Caco-2 (cell line): ENCODE measurements around the gene FABP3. TPM values are rescaled to one million over a fixed set of nuclear protein-coding genes. Genes with fewer than 3 reads are reported as not detected.

Source experiments
- BruUV-seq: library from RNA; stranded (reverse); fragments of 400-500 nt; replicated peaks from 2 replicates; lab custom pipeline; 2021; lab: Mats Ljungman, UMichigan
- CTCF ChIA-PET: fragments of 300-600 bp; sonication (Branson Sonifier 250); formaldehyde crosslinking; loops from one replicate; lab custom pipeline; 2022; ENCODE audit warnings: antibody characterized with exemption; lab: Charles Lee
- POLR2A ChIA-PET: fragments of 300-600 bp; sonication (Branson Sonifier 250); formaldehyde crosslinking; loops from one replicate; lab custom pipeline; 2022; ENCODE audit warnings: antibody characterized with exemption; lab: Charles Lee
- DNase-seq, 2 experiments: peaks; one replicate each; pipeline versions ENCODE4 v3.0.0 to v3.0.0-alpha.2; 2020 to 2022
- H3K27me3 ChIP-seq: replicated peaks from 2 replicates; pipeline ENCODE4 v1.6.0; 2011; ENCODE audit warnings: low read length; ENCODE audit not compliant: control insufficient read depth, insufficient read depth
- H3K36me3 ChIP-seq: 2 replicates; pipeline ENCODE4 v1.5.1; 2011; ENCODE audit warnings: low read length; ENCODE audit not compliant: control insufficient read depth, insufficient read depth
- H3K4me1 ChIP-seq: fragments of 250-450 bp; sonication (Bioruptor Pico); 2 replicates; pipeline ENCODE4 v1.5.1; 2020; ENCODE audit warnings: mild to moderate bottlenecking
- H3K4me3 ChIP-seq: 2 replicates; pipeline ENCODE4 v1.5.1; 2011; ENCODE audit warnings: low read depth, mild to moderate bottlenecking, control low read depth, low read length
- H3K9me3 ChIP-seq: fragments of 250-450 bp; sonication (Bioruptor Pico); 2 replicates; pipeline ENCODE4 v1.5.1; 2020; ENCODE audit warnings: mild to moderate bottlenecking, moderate library complexity
- H3K27ac Mint-ChIP-seq: one replicate; pipeline ENCODE4 v1.8.0; 2022; ENCODE audit warnings: mixed read lengths; ENCODE audit not compliant: unreplicated experiment
- H3K27me3 Mint-ChIP-seq: one replicate; pipeline ENCODE4 v1.8.0; 2022; ENCODE audit warnings: mixed read lengths; ENCODE audit not compliant: insufficient read depth, unreplicated experiment
- H3K36me3 Mint-ChIP-seq: one replicate; pipeline ENCODE4 v1.8.0; 2022; ENCODE audit warnings: mild to moderate bottlenecking, mixed read lengths; ENCODE audit not compliant: insufficient read depth, unreplicated experiment
- H3K4me1 Mint-ChIP-seq: one replicate; pipeline ENCODE4 v1.8.0; 2022; ENCODE audit warnings: low read depth, mixed read lengths; ENCODE audit not compliant: unreplicated experiment
- H3K4me3 Mint-ChIP-seq: one replicate; pipeline ENCODE4 v1.8.0; 2022; ENCODE audit warnings: mild to moderate bottlenecking, moderate library complexity, mixed read lengths; ENCODE audit not compliant: unreplicated experiment
- H3K9me3 Mint-ChIP-seq: one replicate; pipeline ENCODE4 v1.8.0; 2022; ENCODE audit warnings: mixed read lengths; ENCODE audit not compliant: unreplicated experiment
- CTCF ChIP-seq, 2 experiments: fragments of 200-600 bp in 1 of 2; IDR thresholded peaks; 1 replicate in 1 of 2; 2 replicates in 1 of 2; pipeline versions ENCODE4 v1.5.1 to v1.8.0; 2011 to 2022; ENCODE audit warnings: antibody characterized with exemption in 1 of 2, control low read depth in 1 of 2, inconsistent platforms in 1 of 2, low read depth in 1 of 2, low read length in 1 of 2, mild to moderate bottlenecking in 1 of 2, moderate library complexity in 1 of 2; ENCODE audit not compliant: insufficient read depth in 1 of 2, severe bottlenecking in 1 of 2, unreplicated experiment in 1 of 2
- intact Hi-C: fragments of 100-400 bp; cut with micrococcal nuclease; formaldehyde crosslinking; loops from one replicate; pipeline ENCODE4 v1.10.0; 2022; ENCODE audit not compliant: unreplicated experiment
- total RNA-seq: library from RNA; stranded (reverse); gene quantifications from 2 replicates; pipeline ENCODE4 v1.2.3, GENCODE V29; 2022

Gene FABP3
- total RNA-seq, 1 experiment from 2014 or later: 12.1 TPM

GRCh38 chr1:31374511-31375196, 1.8 kb upstream of the FABP3 start:
- no peak overlapping the region for H3K4me3 Mint-ChIP-seq
- TF ChIP-seq CTCF (IDR thresholded peaks at IDR 0.05; ENCODE audit: insufficient read depth in 1 of 2, low read depth in 1 of 2, low read length in 1 of 2, severe bottlenecking in 1 of 2, unreplicated experiment in 1 of 2): no peak
- peak overlapping the region; percentile 93 for H3K27ac Mint-ChIP-seq
- CTCF ChIA-PET: interaction anchor here (0.7 to 1.8 kb wide), 2 partner anchors 16 to 223 kb away, joined by 4 to 25 read pairs; no protein-coding TSS in a partner anchor
- no peak for DNase-seq
- H3K4me1 ChIP-seq: peaks cover 33% of the 10 kb centered on the region
- no peaks in the 10 kb centered on the region for H3K36me3 ChIP-seq
- peaks cover 12% of the 10 kb centered on the region for H3K36me3 Mint-ChIP-seq
- H3K4me1 Mint-ChIP-seq: peaks cover 18% of the 10 kb centered on the region
- H3K4me3 ChIP-seq: no peak overlapping the region
- no peaks in the 10 kb centered on the region for H3K9me3 ChIP-seq
- intact Hi-C loops: no loop called here
- POLR2A ChIA-PET: interaction anchor here (1.8 kb wide), 1 partner anchor 15 kb away, joined by 33 read pairs; no protein-coding TSS in a partner anchor
- H3K27me3 Mint-ChIP-seq: no peaks in the 10 kb centered on the region
- no peaks in the 10 kb centered on the region for H3K9me3 Mint-ChIP-seq
- BruUV-seq: no TSS peak
- no peaks in the 10 kb centered on the region for H3K27me3 ChIP-seq

DNA sequence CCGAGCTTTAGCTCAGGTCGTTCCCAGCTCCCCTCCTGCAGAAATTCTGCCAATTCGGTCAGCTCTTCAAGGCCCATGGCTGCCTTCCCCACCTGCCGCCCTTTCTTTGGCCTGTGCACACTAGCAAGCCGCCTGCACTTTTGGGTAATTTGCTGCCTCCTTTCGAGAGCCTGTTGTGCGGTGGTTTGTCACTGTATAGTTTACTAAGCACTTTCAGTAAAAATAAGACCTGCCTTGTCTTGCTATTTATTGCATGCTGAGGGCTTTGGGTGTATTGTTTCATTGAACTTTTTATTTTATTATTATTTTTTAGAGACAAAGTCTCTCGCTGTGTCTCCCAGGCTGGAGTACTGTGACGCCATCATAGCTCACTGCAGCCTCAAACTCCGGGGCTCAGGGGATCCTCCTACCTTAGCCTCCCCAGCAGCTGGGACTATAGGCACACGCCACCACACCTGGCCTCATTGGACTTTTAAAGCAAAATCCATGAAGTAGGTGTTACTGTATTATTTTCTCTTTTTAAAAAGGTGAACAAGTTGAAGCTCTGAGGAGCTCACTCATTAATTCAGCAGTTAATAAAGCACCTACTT, 1.1 kb upstream of the FABP3 start:
- Mint-ChIP-seq H3K4me3 (peak overlapping the region; percentile 74), H3K27ac (peak overlapping the region; percentile 93), H3K36me3 (peaks cover 10% of the 10 kb centered on the region), H3K4me1 (peaks cover 18% of the 10 kb centered on the region), H3K9me3 (no peaks in the 10 kb centered on the region), H3K27me3 (no peaks in the 10 kb centered on the region)
- H3K4me3 ChIP-seq: no peak overlapping the region
- intact Hi-C loops: loop anchor here (1.0 kb wide), 2 partner anchors 16 to 48 kb away; no protein-coding TSS in a partner anchor
- TSS peak; percentile 61 for BruUV-seq
- no peak for DNase-seq
- H3K27me3 ChIP-seq: no peaks in the 10 kb centered on the region
- TF ChIP-seq CTCF (IDR thresholded peaks at IDR 0.05; ENCODE audit: insufficient read depth in 1 of 2, low read depth in 1 of 2, low read length in 1 of 2, severe bottlenecking in 1 of 2, unreplicated experiment in 1 of 2): no peak
- ChIA-PET CTCF (interaction anchor here (0.6 to 1.8 kb wide), 8 partner anchors 10 to 190 kb away, joined by 3 to 25 read pairs (median 6); partner anchors contain the start of genes SNRNP40 and ZCCHC17), POLR2A (interaction anchor here (0.5 to 1.8 kb wide), 11 partner anchors 10 to 367 kb away, joined by 3 to 33 read pairs (median 6); partner anchors contain the start of genes SNRNP40 and ZCCHC17)
- H3K36me3 ChIP-seq: no peaks in the 10 kb centered on the region
- peaks cover 33% of the 10 kb centered on the region for H3K4me1 ChIP-seq
- H3K9me3 ChIP-seq: no peaks in the 10 kb centered on the region

DNA sequence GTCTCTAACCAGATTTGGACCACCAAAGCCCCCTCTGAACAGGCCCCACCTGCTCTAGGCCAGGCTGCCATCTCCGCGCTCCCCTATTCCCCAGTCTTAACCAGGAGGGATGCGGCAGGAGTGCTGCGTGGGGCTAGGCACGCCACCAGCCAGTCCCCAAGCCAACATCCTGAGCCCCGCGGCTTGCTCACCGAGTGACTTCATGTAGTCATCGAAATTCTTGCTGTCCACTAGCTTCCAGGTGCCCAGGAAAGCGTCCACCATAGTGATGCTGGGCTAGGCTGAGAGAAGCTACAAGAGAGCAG, 173 bp downstream of the FABP3 start:
- no peaks in the 10 kb centered on the region for H3K9me3 Mint-ChIP-seq
- no peaks in the 10 kb centered on the region for H3K9me3 ChIP-seq
- peak overlapping the region; percentile 74 for H3K4me3 Mint-ChIP-seq
- H3K4me3 ChIP-seq: peak overlapping the region; percentile 28
- H3K27me3 ChIP-seq: no peaks in the 10 kb centered on the region
- H3K36me3 Mint-ChIP-seq: peaks cover 6% of the 10 kb centered on the region
- TF ChIP-seq CTCF (IDR thresholded peaks at IDR 0.05; ENCODE audit: insufficient read depth in 1 of 2, low read depth in 1 of 2, low read length in 1 of 2, severe bottlenecking in 1 of 2, unreplicated experiment in 1 of 2): no peak
- BruUV-seq: no TSS peak
- CTCF ChIA-PET: interaction anchor here (1.4 to 1.8 kb wide), 4 partner anchors 18 to 189 kb away, joined by 4 to 25 read pairs (median 8); no protein-coding TSS in a partner anchor
- H3K27ac Mint-ChIP-seq: peak overlapping the region; percentile 93
- POLR2A ChIA-PET: interaction anchor here (1.2 to 1.8 kb wide), 3 partner anchors 11 to 22 kb away, joined by 4 to 33 read pairs (median 12); no protein-coding TSS in a partner anchor
- peaks cover 18% of the 10 kb centered on the region for H3K4me1 Mint-ChIP-seq
- DNase-seq: no peak
- no peaks in the 10 kb centered on the region for H3K27me3 Mint-ChIP-seq
- intact Hi-C loops: loop anchor here (1.0 kb wide), 2 partner anchors 18 to 50 kb away; no protein-coding TSS in a partner anchor
- H3K4me1 ChIP-seq: peaks cover 33% of the 10 kb centered on the region
- no peaks in the 10 kb centered on the region for H3K36me3 ChIP-seq
